HL-60/S4 (cell line): ENCODE results near the gene JMJD8.

Experiments
- in situ Hi-C: fragments of 300-500 bp; cut with MboI; formaldehyde crosslinking; loops from 2 replicates; pipeline ENCODE4 v1.14.3; 2022; ENCODE audit warnings: low sequenced_read_pairs

The JMJD8 gene

GRCh38 chr16:722835-723633, 38.9 kb upstream of the JMJD8 start:
- in situ Hi-C loops, result loop anchor here (25.0 kb wide), 1 partner anchor 339 kb away; the partner anchor contains the start of gene SSTR5

GRCh38 chr16:721765-722540, 37.8 kb upstream of the JMJD8 start:
- in situ Hi-C loops, result loop anchor here (25.0 kb wide), 1 partner anchor 340 kb away; the partner anchor contains the start of gene SSTR5

GRCh38 chr16:720990-721764, 37.0 kb upstream of the JMJD8 start, which contains the start of gene ANTKMT:
ANTKMT (plus strand) TSS chr16:721146; CDS start chr16:721275, 129 bp downstream.
- in situ Hi-C loops, result loop anchor here (25.0 kb wide), 1 partner anchor 341 kb away; the partner anchor contains the start of gene SSTR5

GRCh38 chr16:720447-720989, 36.4 kb upstream of the JMJD8 start:
- in situ Hi-C loops, result loop anchor here (25.0 kb wide), 1 partner anchor 342 kb away; the partner anchor contains the start of gene SSTR5

- in situ Hi-C loops, result loop anchor here (25.0 kb wide), 1 partner anchor 342 kb away; the partner anchor contains the start of gene SSTR5
Measured at GRCh38 chr16:719815-720446, 35.8 kb upstream of the JMJD8 start.

- in situ Hi-C loops, result loop anchor here (25.0 kb wide), 1 partner anchor 343 kb away; the partner anchor contains the start of gene SSTR5
Measured at GRCh38 chr16:718922-719321, 34.8 kb upstream of the JMJD8 start.

GRCh38 chr16:718389-718788, 34.3 kb upstream of the JMJD8 start:
- in situ Hi-C loops, result loop anchor here (25.0 kb wide), 1 partner anchor 344 kb away; the partner anchor contains the start of gene SSTR5

GRCh38 chr16:717450-718245, 33.5 kb upstream of the JMJD8 start:
- in situ Hi-C loops, result loop anchor here (25.0 kb wide), 1 partner anchor 345 kb away; the partner anchor contains the start of gene SSTR5

- in situ Hi-C loops, result loop anchor here (25.0 kb wide), 1 partner anchor 345 kb away; the partner anchor contains the start of gene SSTR5
Measured at GRCh38 chr16:716768-717325, 32.7 kb upstream of the JMJD8 start.

GRCh38 chr16:716200-716568, 32.0 kb upstream of the JMJD8 start:
- in situ Hi-C loops, result loop anchor here (25.0 kb wide), 1 partner anchor 346 kb away; the partner anchor contains the start of gene SSTR5

- in situ Hi-C loops, result loop anchor here (25.0 kb wide), 1 partner anchor 347 kb away; the partner anchor contains the start of gene SSTR5
Measured at GRCh38 chr16:715477-716199, 31.5 kb upstream of the JMJD8 start.

GRCh38 chr16:714558-715476, 30.7 kb upstream of the JMJD8 start, which contains the start of gene METRN:
METRN (plus strand) TSS chr16:715118; CDS start chr16:715290, 172 bp downstream.
- in situ Hi-C loops, result loop anchor here (5.0 to 25.0 kb wide), 2 partner anchors 72 to 347 kb away; partner anchors contain the start of genes CHTF18, RPUSD1 and SSTR5

- in situ Hi-C loops, result loop anchor here (5.0 to 25.0 kb wide), 2 partner anchors 73 to 348 kb away; partner anchors contain the start of genes CHTF18, RPUSD1 and SSTR5
Measured at GRCh38 chr16:714079-714478, 29.9 kb upstream of the JMJD8 start.

GRCh38 chr16:712740-713250, 28.7 kb upstream of the JMJD8 start:
- in situ Hi-C loops, result loop anchor here (5.0 to 25.0 kb wide), 2 partner anchors 75 to 350 kb away; partner anchors contain the start of genes CHTF18, RPUSD1 and SSTR5

- in situ Hi-C loops, result loop anchor here (5.0 to 25.0 kb wide), 2 partner anchors 76 to 351 kb away; partner anchors contain the start of genes CHTF18, RPUSD1 and SSTR5
Measured at GRCh38 chr16:711548-712320, 27.6 kb upstream of the JMJD8 start.
